ENCODE results near the gene ZNF48. TPM values are rescaled to one million over a fixed set of nuclear protein-coding genes. Genes with fewer than 3 reads are reported as not detected.

The ZNF48 gene
- total RNA-seq, 1 experiment from 2014 or later = 57.3 TPM

- Histone ChIP-seq H2AK5ac (ENCODE audit: insufficient read length, low read length) (no peak overlapping the region), H3T11ph (ENCODE audit: low read length) (peak overlapping the region; percentile 56), H3K4me2 (ENCODE audit: insufficient read depth, insufficient read length, low read length) (peak overlapping the region; percentile 83), H3K23me2 (ENCODE audit: insufficient read length, low read depth, low read length, poor library complexity, severe bottlenecking) (peaks cover 15% of the 10 kb centered on the region), H4K20me1 (ENCODE audit: control insufficient read depth, insufficient read depth, insufficient read length) (no peaks in the 10 kb centered on the region), H2BK12ac (ENCODE audit: insufficient read length, low read depth, low read length) (no peak overlapping the region), H2BK5ac (ENCODE audit: insufficient read length, low read length) (peak overlapping the region; percentile 74), H3K56ac (ENCODE audit: insufficient read length, low read depth, low read length) (no peak overlapping the region), H4K8ac (replicated peaks; ENCODE audit: insufficient read length, low read depth, low read length) (no peak overlapping the region), H2BK120ac (ENCODE audit: low read depth, low read length, poor library complexity, severe bottlenecking) (no peak overlapping the region), H2BK20ac (ENCODE audit: low read depth, low read length, poor library complexity, severe bottlenecking) (no peak overlapping the region), H3K4me1 (ENCODE audit: insufficient read depth, low read length) (no peaks in the 10 kb centered on the region; the same call in 1 of the 2 replicates), H3K79me2 (ENCODE audit: insufficient read depth, low read length) (peaks cover 4% of the 10 kb centered on the region; the same call in 1 of the 2 replicates), H3K27ac (ENCODE audit: insufficient read length, low read depth, low read length) (peak overlapping the region; percentile 67), H3K79me1 (ENCODE audit: insufficient read depth, low read depth, low read length, poor library complexity, severe bottlenecking) (no peaks in the 10 kb centered on the region), H3K9ac (ENCODE audit: extremely low read depth, insufficient read length, low read length) (peak overlapping the region; percentile 97), H3K27me3 (ENCODE audit: insufficient read depth, low read length) (no peaks in the 10 kb centered on the region), H4K5ac (ENCODE audit: insufficient read length, low read depth, low read length) (no peak overlapping the region), H4K91ac (ENCODE audit: insufficient read length, low read depth, low read length) (no peak overlapping the region), H3K23ac (ENCODE audit: insufficient read length, low read depth, low read length) (no peak overlapping the region), H3K4ac (ENCODE audit: low read depth, low read length) (peak overlapping the region; percentile 18; the same call in 1 of the 2 replicates), H2AFZ (ENCODE audit: low read length) (no peak overlapping the region), H3K18ac (ENCODE audit: insufficient read length, low read depth, low read length) (peak overlapping the region; percentile 86), H3K9me3 (ENCODE audit: control insufficient read depth, low read depth, low read length) (no peaks in the 10 kb centered on the region), H3K14ac (ENCODE audit: insufficient read depth, low read length) (peak overlapping the region; percentile 99), H2BK15ac (ENCODE audit: low read depth, low read length) (no peak overlapping the region)
- WGBS (ENCODE audit: extremely low coverage, insufficient read length, low lambda C conversion rate) = no CpG with 5 or more reads among the region's 31 CpGs
- no peak for TF ChIP-seq CTCF (conservative IDR thresholded peaks at IDR 0.05)
- peaks cover 9 to 33% (median 20%) of the 10 kb centered on the region in 3 experiments; a peak in 6 of 7 replicates for H3K36me3 Mint-ChIP-seq (ENCODE audit: insufficient read depth in 1 of 3, low read depth in 3 of 3)
- no peaks in the 10 kb centered on the region; a peak in 1 of 5 replicates for H3K9me3 Mint-ChIP-seq
- no peaks in the 10 kb centered on the region; the same call in 1 of the 2 replicates for H3K27me3 Mint-ChIP-seq (ENCODE audit: low read depth)
- peak overlapping the region; percentile 93 to 99 (median 97) for H3K27ac Mint-ChIP-seq
- peaks cover 23 to 41% of the 10 kb centered on the region in 2 experiments for H3K4me1 Mint-ChIP-seq
- DNase-seq = no peak
- H3K4me3 Mint-ChIP-seq = peak overlapping the region; percentile 85 to 91
Measured at GRCh38 chr16:30394592-30395154, 547 bp upstream of the ZNF48 start.
